ENCODE data around the gene SIAH2. TPM values are rescaled to one million over a fixed set of nuclear protein-coding genes. Genes with fewer than 3 reads are reported as not detected.
A peak's percentile ranks its signal among the peaks of the same experiment; 100 is the strongest.

Gene SIAH2
- total and polyA plus RNA-seq, 9 of the 15 experiments (the other 6 are each of a cell fraction or from before 2014, with no cell fraction given), result 4.8 to 39.0 (median 29.9) TPM

- TF ChIP-seq SPI1 (IDR thresholded peaks at IDR 0.05; ENCODE audit: borderline replicate concordance, low read depth, low read length) (no peak), YY1 (IDR thresholded peaks at IDR 0.05; ENCODE audit: borderline replicate concordance in 1 of 3, control insufficient read depth in 1 of 3, extremely low read depth in 1 of 3, insufficient read depth in 3 of 3, insufficient read length in 1 of 3, insufficient replicate concordance in 2 of 3, low read depth in 1 of 3, low read length in 2 of 3) (no peak), PHB (CRISPR knock-in tag; IDR thresholded peaks at IDR 0.05) (no peak), MXI1 (IDR thresholded peaks at IDR 0.05; ENCODE audit: low read depth, low read length) (no peak)
Observed at GRCh38 chr3:150765949-150766720, 3.2 kb upstream of the SIAH2 start (continued).

- peaks cover 21% of the 10 kb centered on the region in 2 experiments; a peak in 4 of 5 replicates for H3K4me1 ChIP-seq (replicated peaks in 1 of 2; ENCODE audit: control insufficient read depth in 2 of 2, insufficient read depth in 2 of 2, low read length in 2 of 2)
- 54% methylated on average over 2 of the region's 2 CpGs for WGBS (ENCODE audit: insufficient coverage, low coverage, missing lambda C conversion rate)
- H3K27me3 ChIP-seq (ENCODE audit: control insufficient read depth in 2 of 2, insufficient read depth in 2 of 2, low read length in 2 of 2), result no peaks in the 10 kb centered on the region
- no peak for FAIRE-seq
- no peak overlapping the region for H3K4me3 ChIP-seq
- H4K20me1 ChIP-seq (replicated peaks; ENCODE audit: control insufficient read depth, insufficient read depth, low read length), result no peaks in the 10 kb centered on the region
- in situ Hi-C loops (cut with MboI), result no loop called here
- no peak for TF ChIP-seq ZFPM2 (CRISPR knock-in tag; IDR thresholded peaks at IDR 0.05)
- TF ChIP-seq CBFB (CRISPR knock-in tag; IDR thresholded peaks at IDR 0.05), result no peak
- TF ChIP-seq CCNT2 (IDR thresholded peaks at IDR 0.05; ENCODE audit: borderline replicate concordance, extremely low read depth, insufficient read length, low read depth, low read length), result no peak
- no peak overlapping the region; the same call in 2 of the 3 replicates for H3K27ac ChIP-seq (ENCODE audit: extremely low read depth, low read depth, low read length)
- H3K9me1 ChIP-seq (ENCODE audit: control insufficient read depth, insufficient read depth, low read length), result no peaks in the 10 kb centered on the region
- ATAC-seq, result no peak
- peak overlapping the region; percentile 79; the same call in 1 of the 2 replicates for H3K4me2 ChIP-seq (ENCODE audit: insufficient read depth, low read length)
- BruUV-seq (replicated peaks), result no TSS peak
- H3K79me2 ChIP-seq (ENCODE audit: control insufficient read depth, insufficient read depth, low read length), result peaks cover 42% of the 10 kb centered on the region
- intact Hi-C loops (cut with micrococcal nuclease), result no loop called here
- CTCF ChIA-PET (ENCODE audit: low intra/inter-chr PET ratio), result no interaction called here
- peak overlapping the region in 1 of 2 experiments; percentile 78; a peak in 1 of 4 replicates for H3K9ac ChIP-seq (ENCODE audit: insufficient read depth in 1 of 2, low read depth in 2 of 2, low read length in 2 of 2)
- POLR2A ChIA-PET, result interaction anchor here (0.6 to 2.1 kb wide), 5 partner anchors 9 to 61 kb away, joined by 3 to 10 read pairs (median 3); partner anchors contain the start of gene ERICH6
- H2AFZ ChIP-seq (ENCODE audit: low read depth, low read length), result peak overlapping the region; percentile 87
- no peak for DNase-seq (ENCODE audit: extremely low read depth in 1 of 4, low spot score in 3 of 4)
- peaks cover 8% of the 10 kb centered on the region for H3K36me3 ChIP-seq (ENCODE audit: control insufficient read depth, insufficient read depth, low read length)
- no peaks in the 10 kb centered on the region for H3K9me3 ChIP-seq (replicated peaks; ENCODE audit: control insufficient read depth, insufficient read depth, low read depth, low read length)
Observed at GRCh38 chr3:150764967-150765366, 2.0 kb upstream of the SIAH2 start.
